K562 (cell line): ENCODE measurements around the gene TYMP. TPM values are rescaled to one million over a fixed set of nuclear protein-coding genes. Genes with fewer than 3 reads are reported as not detected.
A peak's percentile ranks its signal among the peaks of the same experiment; 100 is the strongest.

Source experiments
- ATAC-seq: fragments of 200-7000 bp; cut with Tn5 transposase; 3 replicates; pipeline ENCODE4 v1.9.1; 2020; ENCODE audit warnings: moderate library complexity
- BruUV-seq: library from RNA; stranded (reverse); fragments of 400-500 nt; replicated peaks from 2 replicates; lab custom pipeline; 2021; lab: Mats Ljungman, UMichigan
- CTCF ChIA-PET: fragments of 300-600 bp; formaldehyde crosslinking; extraction: SDS; loops from one replicate; lab custom pipeline; 2021; ENCODE audit warnings: low intra/inter-chr PET ratio; lab: Yijun Ruan, JAX
- POLR2A ChIA-PET: fragments of 300-600, 350-650 bp; sonication (Branson Sonifier 250); formaldehyde crosslinking; extraction: SDS; loops from one replicate; lab custom pipeline; 2021; ENCODE audit warnings: antibody characterized with exemption, inconsistent platforms; lab: Yijun Ruan, JAX
- DNase-seq, 4 experiments: peaks; one replicate each; pipeline versions ENCODE4 v3.0.0 to v3.0.0-alpha.2; 2011 to 2018; ENCODE audit warnings: low spot score in 3 of 4, mixed read lengths in 3 of 4; ENCODE audit errors: extremely low read depth in 1 of 4
- FAIRE-seq: peaks from 2 replicates; lab custom pipeline; 2011; peaks lifted over from hg19 to GRCh38; lab: Jason Lieb, UNC
- H2AFZ ChIP-seq: 2 replicates; pipeline ENCODE4 v1.6.0; 2011; ENCODE audit warnings: low read depth, low read length, control low read depth, inconsistent platforms
- H3K27ac ChIP-seq: fragments of 200-600 bp; 3 replicates; pipeline ENCODE4 v1.8.0; 2011; ENCODE audit warnings: low read depth, mild to moderate bottlenecking, control low read depth, inconsistent platforms, low read length, moderate library complexity, mixed read lengths; ENCODE audit errors: extremely low read depth
- H3K27me3 ChIP-seq, 2 experiments: fragments of 300-600 bp in 1 of 2; 2 replicates in 1 of 2; 3 replicates in 1 of 2; pipeline versions ENCODE4 v1.6.0 to v1.8.0; 2011; ENCODE audit warnings: inconsistent platforms in 2 of 2, low read length in 2 of 2, mild to moderate bottlenecking in 1 of 2, mixed read lengths in 1 of 2, moderate library complexity in 1 of 2; ENCODE audit not compliant: control insufficient read depth in 2 of 2, insufficient read depth in 2 of 2
- H3K36me3 ChIP-seq: fragments of 300-600 bp; 3 replicates; pipeline ENCODE4 v1.8.0; 2011; ENCODE audit warnings: mild to moderate bottlenecking, low read length, inconsistent platforms; ENCODE audit not compliant: control insufficient read depth, insufficient read depth
- H3K4me1 ChIP-seq, 2 experiments: fragments of 200-600 bp in 1 of 2; replicated peaks in 1 of 2; 2 replicates in 1 of 2; 3 replicates in 1 of 2; pipeline versions ENCODE4 v1.5.1 to v1.8.0; 2011; ENCODE audit warnings: inconsistent platforms in 2 of 2, low read length in 2 of 2, mild to moderate bottlenecking in 1 of 2, mixed read lengths in 1 of 2, moderate library complexity in 1 of 2; ENCODE audit not compliant: control insufficient read depth in 2 of 2, insufficient read depth in 2 of 2
- H3K4me2 ChIP-seq: 2 replicates; pipeline ENCODE4 v1.6.1; 2011; ENCODE audit warnings: low read length, control low read depth, inconsistent platforms, mixed read lengths; ENCODE audit not compliant: insufficient read depth
- H3K4me3 ChIP-seq: fragments of 200-600 bp; sonication (generic), shearing (Covaris generic); 2 replicates; pipeline ENCODE4 v1.5.1; 2016; ENCODE audit warnings: control low read depth, inconsistent platforms
- H3K79me2 ChIP-seq: fragments of 200-600 bp; 3 replicates; pipeline ENCODE4 v1.8.0; 2011; ENCODE audit warnings: low read length, inconsistent platforms; ENCODE audit not compliant: control insufficient read depth, insufficient read depth
- H3K9ac ChIP-seq, 2 experiments: 2 replicates each; pipeline versions ENCODE4 v1.6.0 to v1.6.1; 2011; ENCODE audit warnings: low read depth in 2 of 2, low read length in 2 of 2, control low read depth in 1 of 2, inconsistent platforms in 1 of 2, mild to moderate bottlenecking in 1 of 2, mixed read lengths in 1 of 2; ENCODE audit not compliant: insufficient read depth in 1 of 2
- H3K9me1 ChIP-seq: one replicate; pipeline ENCODE4 v1.6.0; 2011; ENCODE audit warnings: inconsistent platforms, mild to moderate bottlenecking, low read length, moderate library complexity; ENCODE audit not compliant: control insufficient read depth, insufficient read depth
- H3K9me3 ChIP-seq: replicated peaks from 2 replicates; pipeline ENCODE4 v1.5.1; 2011; ENCODE audit warnings: low read depth, low read length, inconsistent platforms; ENCODE audit not compliant: control insufficient read depth, insufficient read depth
- H4K20me1 ChIP-seq: replicated peaks from 2 replicates; pipeline ENCODE4 v1.6.1; 2011; ENCODE audit warnings: low read length, inconsistent platforms, mixed read lengths; ENCODE audit not compliant: control insufficient read depth, insufficient read depth
- ESRRA ChIP-seq: fragments of 450-650 bp; IDR thresholded peaks from 2 replicates; pipeline ENCODE4 v1.6.1; 2014; ENCODE audit warnings: low read depth, mild to moderate bottlenecking, moderate library complexity, borderline replicate concordance
- HNRNPL ChIP-seq: fragments of 200-400 bp; formaldehyde crosslinking; IDR thresholded peaks from 2 replicates; pipeline ENCODE4 v1.6.1; 2017; ENCODE audit warnings: low read depth, mild to moderate bottlenecking, low read length
- L3MBTL2 ChIP-seq: fragments of 450-650 bp; IDR thresholded peaks from 2 replicates; pipeline ENCODE4 v1.6.1; 2016; ENCODE audit warnings: mild to moderate bottlenecking, moderate library complexity
- NFATC3 ChIP-seq: fragments of 450-650 bp; IDR thresholded peaks from 2 replicates; pipeline ENCODE4 v1.6.1; 2017; ENCODE audit warnings: mild to moderate bottlenecking
- SIX5 ChIP-seq, 2 experiments: IDR thresholded peaks; 2 replicates each; pipeline ENCODE4 v1.6.1; 2011; ENCODE audit warnings: low read length in 2 of 2, borderline replicate concordance in 1 of 2, low read depth in 1 of 2, mild to moderate bottlenecking in 1 of 2, moderate library complexity in 1 of 2; ENCODE audit not compliant: insufficient read depth in 1 of 2
- TBP ChIP-seq: optimal IDR thresholded peaks from 2 replicates; pipeline ENCODE3; 2011; ENCODE audit warnings: low read depth, low read length, improper control_type of control experiment
- ZKSCAN8 ChIP-seq: fragments of 200-800 bp; sonication (Bioruptor generic); IDR thresholded peaks from 2 replicates; pipeline ENCODE4 v1.6.1; 2016; ENCODE audit warnings: missing genetic modification characterization, missing compliant biosample characterization
- ZNF830 ChIP-seq: fragments of 250-450 bp; sonication (Bioruptor Pico); IDR thresholded peaks from 2 replicates; pipeline ENCODE4 v1.5.0; 2021; ENCODE audit warnings: mild to moderate bottlenecking
- WGBS: fragments of 100-300 bp; shearing (Covaris generic); methylation state at CpG from one replicate; pipeline ENCODE4 v1.1.6; 2016; ENCODE audit warnings: low coverage, mixed read lengths; ENCODE audit not compliant: insufficient coverage; ENCODE audit errors: missing lambda C conversion rate; 5-methylcytosine and 5-hydroxymethylcytosine counted together
- in situ Hi-C: fragments of 300-500 bp; cut with MboI; formaldehyde crosslinking; loops from 4 replicates; pipeline ENCODE4 v1.15.0; 2018; ENCODE audit warnings: inconsistent platforms, mixed read lengths
- intact Hi-C: fragments of 100-400 bp; cut with micrococcal nuclease; formaldehyde crosslinking; loops from 2 replicates; pipeline ENCODE4 v1.14.2; 2022
- polyA plus RNA-seq, 8 experiments: library from polyadenylated mRNA; depleted of rRNA in 4 of 8; stranded (reverse) in 5 of 8; unstranded in 3 of 8; fragments of >200 nt; fragmentation: Nextera tagmentation in 2 of 8; fragmentation: Illumina TruSeq in 1 of 8; extraction: Ambion mirVana in 2 of 8; extraction: Trizol in 1 of 8; gene quantifications; 2 replicates each; pipeline versions ENCODE4 v1.2.1 to v1.2.3, GENCODE V29; 2011 to 2014; ENCODE audit warnings: inconsistent platforms in 1 of 8, missing spikeins in 1 of 8
- total RNA-seq, 7 experiments: library from RNA; depleted of rRNA in 6 of 7; stranded (reverse); fragments of >200 nt in 6 of 7; fragmentation: Illumina TruSeq in 2 of 7; extraction: Trizol in 2 of 7; gene quantifications; 2 replicates each; pipeline versions ENCODE4 v1.2.1 to v1.2.3, GENCODE V29; 2011 to 2021; ENCODE audit warnings: low replicate concordance in 1 of 7
- TF ChIP-seq, protein P1 (sequence below), 2 experiments: fragments of 450-650 bp; formaldehyde crosslinking in 1 of 2; IDR thresholded peaks; 2 replicates each; pipeline versions ENCODE4 v1.4.0 to v1.6.1; 2014 to 2020; ENCODE audit warnings: mild to moderate bottlenecking in 2 of 2, borderline replicate concordance in 1 of 2, low read depth in 1 of 2
- TF ChIP-seq, protein P2 (sequence below): fragments of 450-650 bp; IDR thresholded peaks from 2 replicates; pipeline ENCODE4 v1.7.1; 2018; ENCODE audit warnings: mild to moderate bottlenecking, low read depth; ENCODE audit not compliant: partially characterized antibody

TYMP gene
- total and polyA plus RNA-seq, 9 of the 15 experiments (the other 6 are each of a cell fraction or from before 2014, with no cell fraction given), result 0.03 to 4.0 (median 2.4) TPM; not detected in 4

DNA sequence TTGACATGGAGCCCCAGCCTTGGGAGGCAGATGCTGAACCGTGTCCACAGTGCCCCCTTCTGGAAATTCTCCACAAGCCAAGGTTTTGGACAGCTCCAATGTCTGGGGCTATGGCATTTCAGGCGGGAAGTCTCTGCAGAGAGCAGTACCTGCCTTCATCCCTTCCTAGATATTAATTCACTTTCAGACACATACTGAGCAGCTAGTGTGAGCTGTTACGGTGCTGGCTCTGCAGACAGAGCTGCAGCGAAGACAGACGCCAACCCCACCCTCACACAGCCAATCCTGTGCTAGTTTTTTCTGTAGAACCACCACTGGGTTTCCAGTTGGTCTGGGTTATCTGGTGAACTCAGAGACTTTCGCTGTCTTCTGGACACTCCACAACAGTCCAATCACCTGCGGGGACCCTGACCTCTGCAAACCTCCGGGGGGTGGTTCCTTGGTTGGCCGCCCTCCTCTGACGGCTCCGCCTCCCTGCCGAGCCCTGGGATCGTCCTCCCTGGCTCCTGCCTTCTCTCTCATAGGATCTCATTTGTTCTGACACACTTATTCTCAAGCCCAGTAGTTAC lies 31.4 kb downstream of the TYMP start:
- POLR2A ChIA-PET, result interaction anchor here (0.6 to 1.6 kb wide), 5 partner anchors 12 to 245 kb away, joined by 3 to 6 read pairs (median 4); partner anchors contain the start of gene MIOX
- Histone ChIP-seq H3K4me1 (peaks cover 3 to 16% of the 10 kb centered on the region in 2 experiments; a peak in 2 of 5 replicates), H3K4me2 (peak overlapping the region; percentile 84), H4K20me1 (no peaks in the 10 kb centered on the region), H3K9ac (peak overlapping the region; percentile 28 to 35; a peak in 3 of 4 replicates), H3K27ac (peak overlapping the region; percentile 57), H2AFZ (peak overlapping the region; percentile 85), H3K9me1 (no peaks in the 10 kb centered on the region), H3K36me3 (peaks cover 7% of the 10 kb centered on the region; the same call in 1 of the 3 replicates), H3K9me3 (0 out of 2 replicates have a peak, but pooled peaks cover 1% of the 10 kb centered on the region), H3K27me3 (no peaks in the 10 kb centered on the region), H3K79me2 (no peaks in the 10 kb centered on the region), H3K4me3 (peak overlapping the region; percentile 23)
- ATAC-seq, result peak; percentile 98
- 0% methylated on average over 8 of the region's 13 CpGs for WGBS
- intact Hi-C loops (loop anchor here (5.0 kb wide), 1 partner anchor 256 kb away; no protein-coding TSS in a partner anchor), in situ Hi-C loops (no loop called here)
- CTCF ChIA-PET, result no interaction called here
- peak; percentile 60 to 89 (median 76) for DNase-seq
- no TSS peak for BruUV-seq
- FAIRE-seq, result peak; percentile 95
- TF ChIP-seq ZKSCAN8, result no peak
- no peak for TF ChIP-seq NFATC3
- TF ChIP-seq TBP, result no peak
- no peak for TF ChIP-seq ZNF830
- no peak for TF ChIP-seq HNRNPL
- peak; percentile 39; the same call in 1 of the 2 replicates for TF ChIP-seq L3MBTL2
- TF ChIP-seq, protein P1, sequence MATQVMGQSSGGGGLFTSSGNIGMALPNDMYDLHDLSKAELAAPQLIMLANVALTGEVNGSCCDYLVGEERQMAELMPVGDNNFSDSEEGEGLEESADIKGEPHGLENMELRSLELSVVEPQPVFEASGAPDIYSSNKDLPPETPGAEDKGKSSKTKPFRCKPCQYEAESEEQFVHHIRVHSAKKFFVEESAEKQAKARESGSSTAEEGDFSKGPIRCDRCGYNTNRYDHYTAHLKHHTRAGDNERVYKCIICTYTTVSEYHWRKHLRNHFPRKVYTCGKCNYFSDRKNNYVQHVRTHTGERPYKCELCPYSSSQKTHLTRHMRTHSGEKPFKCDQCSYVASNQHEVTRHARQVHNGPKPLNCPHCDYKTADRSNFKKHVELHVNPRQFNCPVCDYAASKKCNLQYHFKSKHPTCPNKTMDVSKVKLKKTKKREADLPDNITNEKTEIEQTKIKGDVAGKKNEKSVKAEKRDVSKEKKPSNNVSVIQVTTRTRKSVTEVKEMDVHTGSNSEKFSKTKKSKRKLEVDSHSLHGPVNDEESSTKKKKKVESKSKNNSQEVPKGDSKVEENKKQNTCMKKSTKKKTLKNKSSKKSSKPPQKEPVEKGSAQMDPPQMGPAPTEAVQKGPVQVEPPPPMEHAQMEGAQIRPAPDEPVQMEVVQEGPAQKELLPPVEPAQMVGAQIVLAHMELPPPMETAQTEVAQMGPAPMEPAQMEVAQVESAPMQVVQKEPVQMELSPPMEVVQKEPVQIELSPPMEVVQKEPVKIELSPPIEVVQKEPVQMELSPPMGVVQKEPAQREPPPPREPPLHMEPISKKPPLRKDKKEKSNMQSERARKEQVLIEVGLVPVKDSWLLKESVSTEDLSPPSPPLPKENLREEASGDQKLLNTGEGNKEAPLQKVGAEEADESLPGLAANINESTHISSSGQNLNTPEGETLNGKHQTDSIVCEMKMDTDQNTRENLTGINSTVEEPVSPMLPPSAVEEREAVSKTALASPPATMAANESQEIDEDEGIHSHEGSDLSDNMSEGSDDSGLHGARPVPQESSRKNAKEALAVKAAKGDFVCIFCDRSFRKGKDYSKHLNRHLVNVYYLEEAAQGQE (IDR thresholded peaks at IDR 0.05; ENCODE audit: borderline replicate concordance), result peak; percentile 89
- TF ChIP-seq, protein P1 (CRISPR knock-in tag; IDR thresholded peaks at IDR 0.05; ENCODE audit: low read depth), result 0 out of 2 replicates have a peak, but pooled peaks have one; percentile 49
- 0 out of 2 replicates have a peak, but pooled peaks have one; percentile 42 for TF ChIP-seq ESRRA
- TF ChIP-seq, protein P2, sequence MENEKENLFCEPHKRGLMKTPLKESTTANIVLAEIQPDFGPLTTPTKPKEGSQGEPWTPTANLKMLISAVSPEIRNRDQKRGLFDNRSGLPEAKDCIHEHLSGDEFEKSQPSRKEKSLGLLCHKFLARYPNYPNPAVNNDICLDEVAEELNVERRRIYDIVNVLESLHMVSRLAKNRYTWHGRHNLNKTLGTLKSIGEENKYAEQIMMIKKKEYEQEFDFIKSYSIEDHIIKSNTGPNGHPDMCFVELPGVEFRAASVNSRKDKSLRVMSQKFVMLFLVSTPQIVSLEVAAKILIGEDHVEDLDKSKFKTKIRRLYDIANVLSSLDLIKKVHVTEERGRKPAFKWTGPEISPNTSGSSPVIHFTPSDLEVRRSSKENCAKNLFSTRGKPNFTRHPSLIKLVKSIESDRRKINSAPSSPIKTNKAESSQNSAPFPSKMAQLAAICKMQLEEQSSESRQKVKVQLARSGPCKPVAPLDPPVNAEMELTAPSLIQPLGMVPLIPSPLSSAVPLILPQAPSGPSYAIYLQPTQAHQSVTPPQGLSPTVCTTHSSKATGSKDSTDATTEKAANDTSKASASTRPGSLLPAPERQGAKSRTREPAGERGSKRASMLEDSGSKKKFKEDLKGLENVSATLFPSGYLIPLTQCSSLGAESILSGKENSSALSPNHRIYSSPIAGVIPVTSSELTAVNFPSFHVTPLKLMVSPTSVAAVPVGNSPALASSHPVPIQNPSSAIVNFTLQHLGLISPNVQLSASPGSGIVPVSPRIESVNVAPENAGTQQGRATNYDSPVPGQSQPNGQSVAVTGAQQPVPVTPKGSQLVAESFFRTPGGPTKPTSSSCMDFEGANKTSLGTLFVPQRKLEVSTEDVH, result no peak
- TF ChIP-seq SIX5 (IDR thresholded peaks at IDR 0.05; ENCODE audit: borderline replicate concordance in 1 of 2, insufficient read depth in 1 of 2, low read depth in 1 of 2, low read length in 2 of 2), result no peak
